GM20000 (cell line): ENCODE results near the gene HBB.

Experiments
- DNase-seq: peaks from one replicate; pipeline ENCODE4 v3.0.0; 2012; ENCODE audit warnings: low spot score
- CTCF ChIP-seq: IDR thresholded peaks from 2 replicates; pipeline ENCODE4 v1.5.1; 2012; ENCODE audit warnings: mild to moderate bottlenecking, control low read depth; ENCODE audit errors: extremely low read depth, missing control alignments

HBB gene

DNA sequence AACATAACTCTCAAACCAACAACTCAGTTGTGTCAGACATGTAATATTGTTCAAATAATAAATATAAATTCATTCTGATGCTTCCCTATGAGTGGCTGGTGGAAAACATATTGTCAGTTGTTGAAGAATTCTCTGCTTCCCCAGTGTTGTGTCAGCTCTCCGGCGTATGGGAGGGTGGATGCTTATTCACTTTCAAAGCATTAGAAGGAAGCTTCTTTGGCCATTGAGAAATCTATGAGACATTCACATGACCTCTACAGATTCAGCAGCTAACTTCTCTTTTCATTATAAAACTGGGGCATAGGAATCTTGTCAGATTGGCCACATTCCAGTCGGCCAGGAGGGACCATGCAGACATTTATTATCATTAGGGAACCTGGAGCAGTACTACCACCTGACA, 29.3 kb downstream of the HBB start:
- TF ChIP-seq CTCF: no peak
- DNase-seq: no peak

DNA sequence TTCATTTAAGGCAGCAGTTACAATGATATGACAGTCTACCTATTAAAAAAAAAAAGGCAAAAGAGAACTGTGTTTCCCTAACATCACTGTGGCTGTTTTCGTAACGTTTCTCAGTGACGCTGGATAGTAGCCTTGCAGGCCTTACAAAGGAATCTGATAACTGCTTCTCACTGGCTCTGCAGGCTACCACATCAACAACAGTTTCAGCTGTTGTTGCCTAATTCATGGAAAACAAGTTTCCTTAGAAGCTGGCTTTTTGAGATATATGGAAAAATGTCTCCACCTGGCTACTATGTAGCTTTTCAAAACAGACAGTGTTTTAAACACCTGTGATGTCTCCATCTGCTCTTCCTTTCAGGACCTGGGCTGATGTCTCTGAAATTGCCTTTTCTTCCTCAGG, 30.1 kb downstream of the HBB start:
- DNase-seq: no peak
- TF ChIP-seq CTCF: no peak

GRCh38 chr11:5196067-5196466, 30.8 kb downstream of the HBB start:
- DNase-seq: no peak
- TF ChIP-seq CTCF: no peak

DNA sequence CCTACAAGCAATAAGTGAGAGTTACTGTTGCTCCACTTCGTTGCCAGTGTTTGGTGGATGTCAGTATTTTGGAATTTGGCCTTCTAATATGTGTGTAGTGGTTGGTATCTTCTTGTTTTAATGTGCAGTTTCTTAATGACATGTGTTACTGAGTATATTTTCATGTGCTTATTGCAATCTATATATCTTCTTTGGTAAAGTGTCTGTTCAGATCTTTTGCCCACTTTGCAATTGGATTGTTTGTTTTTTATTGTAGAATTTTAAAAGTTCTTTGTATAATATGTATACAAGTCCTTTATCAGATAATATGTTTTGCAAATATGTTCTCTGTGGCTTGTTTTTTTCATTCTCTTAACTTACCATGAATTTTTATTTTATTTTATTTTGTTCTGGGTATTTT, 34.1 kb downstream of the HBB start:
- TF ChIP-seq CTCF: no peak
- no peak for DNase-seq

DNA sequence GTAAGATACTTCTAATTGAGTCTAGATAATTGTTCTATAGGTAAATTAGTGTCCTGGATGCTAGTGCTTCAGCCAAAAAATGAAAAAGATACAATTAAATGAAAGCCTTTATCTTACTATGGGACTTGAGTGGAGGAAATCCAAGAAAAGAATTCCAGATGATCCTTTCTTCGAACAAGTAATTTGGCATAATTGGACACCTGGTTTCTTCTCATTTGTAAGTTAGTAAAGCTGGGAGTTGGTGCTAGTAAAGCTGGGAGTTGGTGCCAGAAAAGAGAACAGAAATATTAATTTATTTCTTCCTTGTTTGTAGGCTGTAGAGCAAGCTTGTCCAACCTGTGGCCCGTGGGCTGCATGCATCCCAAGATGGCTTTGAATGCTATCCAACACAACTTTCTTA, 38.7 kb downstream of the HBB start:
- no peak for TF ChIP-seq CTCF
- no peak for DNase-seq

- no peak for DNase-seq
Measured at GRCh38 chr11:5178046-5178837, 48.6 kb downstream of the HBB start.

More at GRCh38 chr11:5178046-5178837, 48.6 kb downstream of the HBB start:
- TF ChIP-seq CTCF: no peak
